HepG2 (cell line): ENCODE results near the gene SF1. TPM values are rescaled to one million over a fixed set of nuclear protein-coding genes. Genes with fewer than 3 reads are reported as not detected.

Experiments
- ATAC-seq: fragments of 200-7000 bp; cut with Tn5 transposase; 3 replicates; pipeline ENCODE4 v1.9.1; 2020; ENCODE audit warnings: mild to moderate bottlenecking, moderate library complexity
- BruUV-seq: library from RNA; stranded (reverse); fragments of 400-500 nt; replicated peaks from 2 replicates; lab custom pipeline; 2021; lab: Mats Ljungman, UMichigan
- CTCF ChIA-PET: fragments of 300-600 bp; formaldehyde crosslinking; extraction: SDS; loops from one replicate; lab custom pipeline; 2021; ENCODE audit warnings: low total read pairs, inconsistent platforms, low intra/inter-chr PET ratio; lab: Yijun Ruan, JAX
- POLR2A ChIA-PET: fragments of 350-600 bp; sonication (Branson Sonifier 250); formaldehyde crosslinking; loops from one replicate; lab custom pipeline; 2020; ENCODE audit warnings: antibody characterized with exemption, inconsistent platforms; lab: Yijun Ruan, JAX
- DNase-seq: peaks from one replicate; pipeline ENCODE4 v3.0.0-alpha.2; 2015; ENCODE audit warnings: low spot score
- FAIRE-seq: peaks from 3 replicates; lab custom pipeline; 2011; peaks lifted over from hg19 to GRCh38; lab: Jason Lieb, UNC
- H2AFZ ChIP-seq: one replicate; pipeline ENCODE4 v1.6.1; 2011; ENCODE audit warnings: low read length, inconsistent platforms
- H3K27ac ChIP-seq: fragments of 300-600 bp; 3 replicates; pipeline ENCODE4 v1.8.0; 2011; ENCODE audit warnings: mixed run types, mild to moderate bottlenecking, mixed read lengths, low read length, inconsistent platforms; ENCODE audit not compliant: insufficient read depth; ENCODE audit errors: extremely low read length
- H3K27me3 ChIP-seq, 2 experiments: fragments of 200-600 bp in 1 of 2; 2 replicates in 1 of 2; 3 replicates in 1 of 2; pipeline versions ENCODE4 v1.6.0 to v1.8.0; 2011; ENCODE audit warnings: low read length in 2 of 2, mild to moderate bottlenecking in 2 of 2, moderate library complexity in 2 of 2, inconsistent platforms in 1 of 2; ENCODE audit not compliant: insufficient read depth in 2 of 2, control insufficient read depth in 1 of 2
- H3K36me3 ChIP-seq, 2 experiments: fragments of 200-600 bp in 1 of 2; replicated peaks in 1 of 2; 2 replicates in 1 of 2; 3 replicates in 1 of 2; pipeline versions ENCODE4 v1.5.1 to v1.8.0; 2011; ENCODE audit warnings: low read length in 2 of 2, inconsistent platforms in 1 of 2; ENCODE audit not compliant: insufficient read depth in 2 of 2, control insufficient read depth in 1 of 2
- H3K4me1 ChIP-seq: 2 replicates; pipeline ENCODE4 v1.5.1; 2012; ENCODE audit warnings: low read length, inconsistent platforms; ENCODE audit not compliant: insufficient read depth
- H3K4me2 ChIP-seq: 2 replicates; pipeline ENCODE4 v1.6.0; 2011; ENCODE audit warnings: low read depth, low read length, inconsistent platforms
- H3K4me3 ChIP-seq, 3 experiments: fragments of 200-600 bp in 1 of 3; sonication (generic), shearing (Covaris generic) in 1 of 3; replicated peaks in 1 of 3; 2 replicates each; pipeline ENCODE4 v1.5.1; 2011 to 2016; ENCODE audit warnings: low read length in 3 of 3, inconsistent platforms in 2 of 3, low read depth in 2 of 3, mild to moderate bottlenecking in 2 of 3, control low read depth in 1 of 3, mixed read lengths in 1 of 3; ENCODE audit not compliant: insufficient read depth in 1 of 3
- H3K79me2 ChIP-seq: one replicate; pipeline ENCODE4 v1.6.1; 2011; ENCODE audit warnings: low read length, inconsistent platforms; ENCODE audit not compliant: insufficient read depth
- H3K9ac ChIP-seq: 2 replicates; pipeline ENCODE4 v1.6.0; 2011; ENCODE audit warnings: mild to moderate bottlenecking, low read depth, low read length, inconsistent platforms; ENCODE audit not compliant: insufficient read depth
- H3K9me3 ChIP-seq: 2 replicates; pipeline ENCODE4 v1.5.1; 2012; ENCODE audit warnings: mild to moderate bottlenecking, low read length
- H4K20me1 ChIP-seq: 2 replicates; pipeline ENCODE4 v1.6.0; 2011; ENCODE audit warnings: inconsistent platforms, mild to moderate bottlenecking, low read length, moderate library complexity; ENCODE audit not compliant: insufficient read depth
- DNMT1 ChIP-seq: sonication (generic); formaldehyde crosslinking; IDR thresholded peaks from 2 replicates; pipeline ENCODE4 v1.5.1; 2020; ENCODE audit warnings: mild to moderate bottlenecking, missing genetic modification reagents
- ERF ChIP-seq: IDR thresholded peaks from 2 replicates; pipeline ENCODE4 v1.6.1; 2018; ENCODE audit warnings: missing biosample characterization, missing genetic modification reagents
- HOXA9 ChIP-seq: sonication (generic); formaldehyde crosslinking; IDR thresholded peaks from 2 replicates; pipeline ENCODE4 v1.8.1; 2022; ENCODE audit warnings: missing genetic modification reagents, mild to moderate bottlenecking, moderate library complexity, borderline replicate concordance
- KLF12 ChIP-seq: sonication (generic); formaldehyde crosslinking; IDR thresholded peaks from 2 replicates; pipeline ENCODE4 v1.4.0; 2020; ENCODE audit warnings: missing genetic modification reagents, borderline replicate concordance
- NPAS2 ChIP-seq: sonication (generic); formaldehyde crosslinking; IDR thresholded peaks from 2 replicates; pipeline ENCODE4 v1.8.0; 2022; ENCODE audit warnings: mild to moderate bottlenecking, missing genetic modification reagents, borderline replicate concordance
- POLR2G ChIP-seq: fragments of 200-400 bp; formaldehyde crosslinking; IDR thresholded peaks from 2 replicates; pipeline ENCODE4 v1.6.1; 2018; ENCODE audit warnings: mild to moderate bottlenecking, low read depth, low read length, moderate library complexity
- ZC3H4 ChIP-seq: sonication (generic); formaldehyde crosslinking; IDR thresholded peaks from 2 replicates; pipeline ENCODE4 v1.4.0; 2020; ENCODE audit warnings: missing genetic modification reagents, borderline replicate concordance
- ZNF251 ChIP-seq: sonication (generic); formaldehyde crosslinking; IDR thresholded peaks from 2 replicates; pipeline ENCODE4 v1.9.0; 2021; ENCODE audit warnings: mild to moderate bottlenecking, missing genetic modification reagents
- ZNF318 ChIP-seq: sonication (generic); formaldehyde crosslinking; IDR thresholded peaks from 2 replicates; pipeline ENCODE4 v1.4.0; 2020; ENCODE audit warnings: mild to moderate bottlenecking, missing genetic modification reagents
- WGBS: methylation state at CpG from one replicate; pipeline ENCODE4 v1.1.6; 2017; ENCODE audit warnings: low lambda C conversion rate; 5-methylcytosine and 5-hydroxymethylcytosine counted together
- in situ Hi-C: cut with HindIII; loops from 2 replicates; pipeline ENCODE4 v1.10.0; 2017; ENCODE audit warnings: low pct_unique_long_range_greater_than_20kb; ENCODE audit not compliant: extremely low pct_ligation_motif_present
- intact Hi-C: fragments of 100-400 bp; cut with micrococcal nuclease; formaldehyde crosslinking; loops from one replicate; pipeline ENCODE4 v1.10.0; 2022; ENCODE audit not compliant: unreplicated experiment
- polyA plus RNA-seq, 8 experiments: library from polyadenylated mRNA; depleted of rRNA in 3 of 8; stranded (reverse) in 7 of 8; unstranded in 1 of 8; fragments of >200 nt; fragmentation: Illumina TruSeq in 4 of 8; extraction: Trizol in 4 of 8; gene quantifications; 2 replicates each; pipeline versions ENCODE4 v1.2.1 to v1.2.3, GENCODE V29; 2011 to 2016; ENCODE audit warnings: low read depth in 4 of 8, missing spikeins in 1 of 8, mixed read lengths in 1 of 8; ENCODE audit not compliant: insufficient read depth in 1 of 8
- total RNA-seq, 5 experiments: library from RNA; depleted of rRNA; stranded (reverse); fragments of >200 nt; fragmentation: Illumina TruSeq; extraction: Trizol; gene quantifications; 2 replicates each; pipeline ENCODE4 v1.2.3, GENCODE V29; 2016; ENCODE audit warnings: low read depth in 1 of 5

Gene SF1
- total and polyA plus RNA-seq, 2 of the 13 experiments (the other 11 are each of a cell fraction or from before 2014, with no cell fraction given) = 55.5 to 70.4 TPM

GRCh38 chr11:64794526-64794925, 16.2 kb upstream of the SF1 start:
- intact Hi-C loops = no loop called here
- no peak overlapping the region for H2AFZ ChIP-seq
- no peak for TF ChIP-seq DNMT1 (CRISPR knock-in tag)
- no peak for TF ChIP-seq KLF12 (CRISPR knock-in tag)
- no peak for TF ChIP-seq NPAS2 (CRISPR knock-in tag)
- TF ChIP-seq, all 625 proteins: peak for 0
- CTCF ChIA-PET = no interaction called here
- Histone ChIP-seq H3K36me3 (no peaks in the 10 kb centered on the region; a peak in 1 of 5 replicates), H3K27ac (no peak overlapping the region), H3K4me1 (peaks cover 27% of the 10 kb centered on the region), H3K4me2 (no peak overlapping the region), H3K27me3 (no peaks in the 10 kb centered on the region), H3K9me3 (no peaks in the 10 kb centered on the region), H3K79me2 (no peaks in the 10 kb centered on the region), H3K4me3 (no peak overlapping the region), H3K9ac (no peak overlapping the region), H4K20me1 (no peaks in the 10 kb centered on the region)
- ATAC-seq (no peak), FAIRE-seq (no peak), DNase-seq (no peak)
- in situ Hi-C loops = no loop called here
- WGBS = 96% methylated on average over 10 of the region's 10 CpGs
- no TSS peak for BruUV-seq
- POLR2A ChIA-PET = interaction anchor here (1.4 kb wide), 1 partner anchor 16 kb away, joined by 5 read pairs; the partner anchor contains the start of gene SF1

- H3K79me2 ChIP-seq = no peaks in the 10 kb centered on the region
- TF ChIP-seq ZC3H4 (CRISPR knock-in tag) (no peak), ERF (CRISPR knock-in tag) (no peak), HOXA9 (CRISPR knock-in tag) (no peak), ZNF318 (CRISPR knock-in tag) (no peak), ZNF251 (CRISPR knock-in tag) (no peak), POLR2G (no peak)
These were observed 15.2 kb upstream of the SF1 start for GRCh38 chr11:64793271-64794160.

More at GRCh38 chr11:64793271-64794160, 15.2 kb upstream of the SF1 start:
- 79% methylated on average over 10 of the region's 11 CpGs for WGBS
- ChIA-PET POLR2A (interaction anchor here (1.4 kb wide), 1 partner anchor 15 kb away, joined by 5 read pairs; the partner anchor contains the start of gene SF1), CTCF (no interaction called here)
- Histone ChIP-seq H3K4me1 (peaks cover 17% of the 10 kb centered on the region), H3K9ac (no peak overlapping the region), H2AFZ (no peak overlapping the region), H3K36me3 (no peaks in the 10 kb centered on the region; a peak in 1 of 5 replicates), H4K20me1 (no peaks in the 10 kb centered on the region), H3K27ac (no peak overlapping the region), H3K27me3 (no peaks in the 10 kb centered on the region), H3K9me3 (no peaks in the 10 kb centered on the region), H3K4me3 (no peak overlapping the region), H3K4me2 (no peak overlapping the region)
- intact Hi-C loops (no loop called here), in situ Hi-C loops (no loop called here)
- ATAC-seq (no peak), DNase-seq (no peak), FAIRE-seq (no peak)
- no TSS peak for BruUV-seq
